Activated T-helper 1 cell treated with anti-CD3 and anti-CD28 coated beads, Interleukin-2, amount 50 U/mL, for 16 hours (primary cell): ENCODE data around the gene SIPA1.

Experiments
- DNase-seq, 2 donors: peaks; one replicate each; pipeline ENCODE4 v3.0.0-alpha.2; 2020; ENCODE audit warnings: low read depth in 1 of 2, low spot score in 1 of 2

Gene SIPA1

DNA sequence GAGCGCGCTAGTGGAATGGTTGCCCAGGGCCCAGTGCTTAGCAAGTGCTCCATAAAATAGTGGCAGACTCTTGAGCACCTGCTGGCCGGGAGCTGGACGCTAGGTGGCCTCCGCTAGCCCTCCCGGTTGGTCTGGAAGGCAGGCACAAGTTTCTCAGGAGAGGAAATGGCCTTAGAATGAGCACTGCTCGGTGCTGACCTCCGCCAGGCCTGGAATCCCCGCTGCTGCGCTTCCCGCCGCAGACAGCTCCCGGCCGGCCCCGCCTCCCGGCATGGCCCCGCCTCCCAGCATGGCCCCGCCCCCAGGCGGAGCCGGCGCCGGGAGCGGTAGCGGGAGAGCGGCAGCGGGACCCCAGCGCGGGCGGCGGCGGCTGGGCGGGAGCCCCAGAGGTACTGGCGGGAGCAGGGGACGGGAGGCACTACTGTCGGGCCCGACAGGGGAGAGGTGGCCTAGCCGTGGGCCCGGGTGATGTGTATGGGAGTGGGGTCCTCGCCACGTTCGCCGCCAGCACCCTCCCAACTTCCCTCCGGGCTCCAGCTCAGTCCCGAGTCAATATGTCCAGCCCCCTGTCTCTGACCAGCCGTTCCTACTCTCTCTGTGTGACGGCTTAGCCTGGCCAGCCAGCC, at the start of gene SIPA1:
Gene SIPA1 (plus strand): TSS at position 308 of the 626 bp plus-strand sequence. CDS start 2,821 bp downstream, outside the sequence.
- peak; percentile 47 to 59 for DNase-seq

- peak; percentile 39 to 53 for DNase-seq
Measured at GRCh38 chr11:65588199-65589054, 49.5 kb upstream of the SIPA1 start.

DNA sequence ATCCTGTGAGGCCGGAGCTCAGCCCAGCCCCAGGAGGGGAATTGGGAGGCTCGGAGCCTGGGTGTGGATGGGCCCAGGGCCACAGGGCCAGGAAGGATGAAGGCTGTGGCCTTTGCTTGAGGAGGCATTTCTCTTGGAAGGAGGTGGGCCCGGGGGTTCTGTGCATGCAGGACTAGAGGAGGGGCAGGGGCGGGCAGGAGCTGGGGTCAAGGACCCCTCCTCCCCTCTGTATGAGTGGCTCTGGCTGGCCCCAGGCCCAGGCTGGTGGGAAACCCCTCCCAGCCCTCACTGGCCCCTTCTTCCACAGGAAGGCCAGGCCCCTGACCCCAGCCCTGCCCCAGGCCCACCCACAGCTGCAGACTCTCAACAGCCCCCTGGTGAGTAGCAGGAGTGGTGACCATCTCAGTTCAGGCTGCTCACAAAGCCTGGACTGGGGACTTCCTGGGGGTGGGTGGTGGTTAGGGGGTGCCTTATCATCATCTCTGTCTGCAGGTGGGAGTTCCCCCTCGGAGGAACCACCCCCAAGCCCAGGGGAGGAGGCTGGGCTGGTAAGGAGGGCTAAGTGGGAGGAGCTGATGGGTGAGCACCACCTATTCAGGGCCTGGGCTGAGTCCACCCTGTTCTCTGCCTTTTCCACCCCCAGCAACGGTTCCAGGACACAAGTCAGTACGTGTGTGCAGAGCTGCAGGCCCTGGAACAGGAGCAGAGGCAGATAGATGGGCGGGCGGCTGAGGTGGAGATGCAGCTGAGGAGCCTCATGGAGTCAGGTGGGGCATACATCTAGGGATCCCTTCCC, 48.3 kb upstream of the SIPA1 start:
- no peak for DNase-seq

- no peak for DNase-seq
Measured at GRCh38 chr11:65590240-65590738, 47.6 kb upstream of the SIPA1 start.

DNA sequence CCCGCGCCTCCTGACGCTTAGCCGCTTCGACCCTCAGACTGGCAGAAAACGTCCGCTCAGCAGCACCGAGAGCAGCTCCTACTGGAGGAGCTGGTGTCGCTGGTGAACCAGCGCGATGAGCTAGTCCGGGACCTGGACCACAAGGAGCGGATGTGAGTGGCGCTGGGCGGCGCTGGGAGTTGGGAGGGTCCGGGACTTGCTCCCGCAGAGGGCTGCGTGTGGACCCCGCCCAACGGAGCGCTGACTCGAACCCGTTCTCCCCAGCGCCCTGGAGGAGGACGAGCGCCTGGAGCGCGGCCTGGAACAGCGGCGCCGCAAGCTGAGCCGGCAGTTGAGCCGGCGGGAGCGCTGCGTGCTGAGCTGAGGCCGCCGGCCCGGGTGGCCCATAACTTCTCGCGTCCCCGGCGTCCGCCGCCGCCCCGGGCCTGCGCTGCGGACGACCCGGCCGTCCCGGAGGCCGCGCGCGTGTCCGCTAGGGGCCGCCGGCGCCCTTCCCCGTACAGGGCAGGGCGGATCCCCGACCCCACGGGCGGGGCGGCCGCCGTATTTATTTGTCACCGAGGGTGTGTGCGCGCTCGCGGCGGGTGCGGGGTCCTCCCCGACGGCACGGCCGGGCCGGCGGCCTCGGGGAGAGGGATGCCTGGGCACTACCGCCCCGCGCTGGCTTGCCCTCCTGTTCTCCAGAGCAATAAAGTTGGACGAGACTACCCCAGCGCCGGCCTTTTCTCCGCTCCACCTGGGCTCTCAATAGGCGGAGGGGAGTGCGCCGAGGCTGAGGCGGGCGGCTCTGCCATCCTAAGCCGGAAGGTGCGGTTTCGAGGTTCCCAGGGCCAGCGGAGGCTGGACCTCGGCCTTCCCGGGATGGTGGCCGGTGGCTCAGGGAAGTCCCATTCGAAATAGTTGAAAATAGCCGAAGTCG, 45.7 kb upstream of the SIPA1 start:
- DNase-seq, result no peak

- DNase-seq, result no peak
Measured at GRCh38 chr11:65592858-65593517, 44.9 kb upstream of the SIPA1 start.

DNA sequence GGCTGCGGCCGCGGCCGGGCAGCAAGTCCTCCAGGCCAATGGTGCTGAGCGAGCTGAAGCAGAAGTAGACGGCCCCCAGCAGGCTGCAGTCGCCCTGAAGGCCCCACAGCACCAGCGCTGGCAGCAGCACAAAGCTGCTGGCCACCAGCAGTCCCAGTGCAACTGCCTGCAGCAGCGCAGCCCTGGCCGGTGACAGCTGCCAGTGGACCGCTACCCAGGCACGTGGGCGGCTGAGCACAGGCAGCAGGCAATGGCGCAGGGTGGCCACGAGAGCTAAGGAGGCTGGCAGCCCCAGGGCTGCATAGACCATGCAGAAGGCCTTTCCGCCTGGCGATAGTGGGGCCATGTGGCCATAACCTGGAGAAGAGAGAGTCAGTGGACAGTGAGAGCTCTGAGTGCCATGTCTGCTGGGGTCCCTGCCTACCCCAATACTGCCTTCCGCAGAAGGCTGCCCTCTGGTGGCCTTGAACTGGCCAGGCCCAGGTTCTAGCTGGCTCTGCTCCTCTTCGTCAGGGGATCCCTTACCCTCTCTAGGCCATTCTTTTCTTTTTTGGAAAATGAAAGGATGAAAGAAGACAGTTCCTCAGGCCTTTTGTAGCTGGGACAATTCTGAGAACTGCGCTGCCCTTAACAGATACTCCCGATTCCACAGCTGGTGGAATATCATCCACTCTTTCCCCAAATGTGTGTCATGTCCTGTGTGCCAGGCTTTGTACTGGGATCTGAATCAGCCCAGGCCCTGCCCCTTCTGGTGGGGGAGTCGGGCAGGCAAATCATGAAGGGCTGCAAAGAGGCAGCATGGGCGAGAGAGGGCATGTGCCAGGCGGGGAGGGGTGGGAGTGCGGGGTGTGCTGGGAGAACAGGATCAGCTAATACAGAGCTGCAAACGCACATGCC, 44.1 kb upstream of the SIPA1 start:
- no peak for DNase-seq

GRCh38 chr11:65595131-65595530, 42.8 kb upstream of the SIPA1 start:
- DNase-seq, result no peak

GRCh38 chr11:65595543-65596281, 42.2 kb upstream of the SIPA1 start, which contains the start of gene KCNK7:
Gene KCNK7, minus strand, starts transcription at chr11:65595800. Its CDS starts 28 bp downstream, at chr11:65595772.
- DNase-seq, result no peak

DNA sequence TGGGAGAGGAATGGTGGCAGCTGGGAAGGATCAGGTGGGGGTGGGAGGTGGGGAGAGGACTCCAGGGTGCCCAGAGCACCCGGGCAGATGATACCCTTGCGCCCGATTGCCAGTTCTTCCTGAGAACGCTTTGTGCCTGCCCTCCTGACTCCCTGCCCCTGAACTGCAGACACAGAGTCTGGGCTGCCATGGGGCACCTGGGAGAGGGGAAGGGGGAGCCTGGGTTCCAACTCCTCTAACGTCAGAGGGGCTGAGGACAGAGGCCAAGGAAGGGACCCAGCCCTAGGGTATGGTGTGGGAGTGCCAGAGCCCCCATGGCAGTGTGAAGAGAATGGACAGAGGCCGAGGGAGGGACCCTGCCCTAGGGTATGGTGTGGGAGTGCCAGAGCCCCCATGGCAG, 41.4 kb upstream of the SIPA1 start:
- no peak for DNase-seq

- DNase-seq, result no peak
Measured at GRCh38 chr11:65598258-65598699, 39.6 kb upstream of the SIPA1 start.

- no peak for DNase-seq
Measured at GRCh38 chr11:65599216-65599954, 38.5 kb upstream of the SIPA1 start.

GRCh38 chr11:65599955-65600246, 38.0 kb upstream of the SIPA1 start:
- no peak for DNase-seq

- no peak for DNase-seq
Measured at GRCh38 chr11:65604258-65604657, 33.6 kb upstream of the SIPA1 start.

DNA sequence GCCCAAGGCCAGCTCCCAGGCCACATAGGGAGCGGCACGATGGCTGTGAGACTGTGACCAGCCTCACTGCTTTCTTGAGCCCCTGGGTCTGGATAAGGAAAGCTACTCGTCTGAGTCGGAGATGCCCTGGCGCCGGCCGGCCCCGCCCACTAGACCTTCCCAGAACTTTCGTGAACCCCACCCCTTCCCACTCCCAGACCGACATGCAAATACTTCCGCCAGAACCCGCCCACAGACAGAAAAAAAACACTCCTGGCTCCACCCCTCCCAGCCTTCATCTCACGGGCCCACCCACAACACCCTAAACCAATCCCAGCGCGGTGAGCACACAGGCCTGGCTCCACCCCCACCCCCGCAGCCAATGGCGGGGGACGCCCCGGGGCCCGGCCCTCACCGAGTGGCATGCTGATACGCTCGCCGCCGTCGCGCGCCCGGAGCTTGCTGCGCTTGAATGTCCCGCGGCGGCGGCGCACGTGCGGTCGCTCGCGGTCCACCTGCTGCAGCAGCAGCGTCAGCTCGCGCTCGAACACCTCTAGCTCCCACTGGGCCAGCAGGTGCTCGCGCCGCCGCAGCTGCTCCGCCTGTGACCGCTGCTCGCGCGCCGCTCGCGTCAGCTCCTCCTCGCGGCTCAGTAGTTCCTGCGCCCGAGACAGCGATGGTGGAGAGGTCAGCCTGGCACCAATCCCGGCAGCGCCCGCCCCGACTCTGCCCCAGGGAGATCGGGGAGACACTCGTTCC, 30.9 kb upstream of the SIPA1 start:
- no peak for DNase-seq

GRCh38 chr11:65607614-65608426, 30.1 kb upstream of the SIPA1 start:
- no peak for DNase-seq
